Activated CD4-positive, alpha-beta T cell treated with anti-CD3 and anti-CD28 coated beads, Interleukin-2, amount 50 U/mL, for 1 hour (primary cell): ENCODE results near the gene ZNF43.
"Not testable (repeated sequence)": the region's sequence is repeated elsewhere in the genome, so short reads cannot be mapped to it uniquely, and the experiment has no call there.

Source experiments
- DNase-seq: peaks from one replicate; pipeline ENCODE4 v3.0.0-alpha.2; 2020

The ZNF43 gene

DNA sequence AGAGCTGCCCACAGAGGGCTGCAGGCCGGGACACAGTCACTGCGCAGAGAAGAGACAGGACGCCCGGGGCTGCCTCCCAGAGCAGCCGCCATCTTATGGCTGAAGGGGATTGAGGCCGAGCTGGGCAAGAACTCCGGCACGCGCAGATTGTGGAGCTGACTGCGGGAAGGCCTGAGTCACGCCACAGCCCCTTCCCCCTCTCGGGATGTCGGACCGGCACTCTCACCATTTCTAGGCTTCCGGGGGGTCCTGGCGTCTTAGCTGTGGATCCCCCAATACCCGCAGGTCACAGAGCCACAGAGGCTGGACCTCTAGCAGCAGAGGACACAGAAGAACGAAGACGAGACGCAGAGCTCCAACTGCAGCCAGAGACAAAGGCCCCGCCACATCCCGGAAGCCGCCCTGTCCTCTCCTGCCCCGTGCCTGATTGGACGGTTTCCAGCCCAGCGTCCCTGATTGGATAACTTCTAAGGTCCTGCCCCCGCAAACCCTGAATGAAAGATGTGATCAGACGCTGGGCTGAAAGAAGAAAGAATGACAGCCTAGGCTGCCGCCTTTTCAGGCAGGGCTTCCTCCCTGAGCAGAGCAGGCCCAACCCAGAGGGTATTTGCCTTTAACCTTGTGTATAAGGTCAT, at the start of gene ZNF43:
TSS of gene ZNF43 (minus strand) at position 373 of the 635 bp plus-strand sequence. CDS start at position 229, 144 bp downstream.
- DNase-seq, result peak; percentile 91

DNA sequence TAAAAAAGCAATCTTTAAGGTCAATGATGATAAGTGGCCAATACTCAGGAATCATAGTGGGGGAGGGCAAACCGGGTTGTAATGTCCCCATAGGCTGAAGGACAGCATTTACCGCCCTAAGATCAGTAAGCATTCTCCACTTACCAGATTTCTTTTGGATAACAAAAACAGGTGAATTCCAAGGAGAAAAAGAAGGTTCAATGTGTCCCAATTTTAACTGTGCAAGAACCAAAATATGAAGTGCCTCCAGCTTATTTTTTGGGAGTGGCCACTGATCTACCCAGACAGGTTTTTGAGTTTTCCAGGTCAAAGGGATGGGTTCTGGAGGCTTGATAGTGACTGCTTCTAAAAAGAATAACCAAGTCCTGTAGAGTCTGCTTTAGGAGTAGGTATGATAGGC, 49.5 kb upstream of the ZNF43 start:
- DNase-seq, result not testable (repeated sequence)

DNA sequence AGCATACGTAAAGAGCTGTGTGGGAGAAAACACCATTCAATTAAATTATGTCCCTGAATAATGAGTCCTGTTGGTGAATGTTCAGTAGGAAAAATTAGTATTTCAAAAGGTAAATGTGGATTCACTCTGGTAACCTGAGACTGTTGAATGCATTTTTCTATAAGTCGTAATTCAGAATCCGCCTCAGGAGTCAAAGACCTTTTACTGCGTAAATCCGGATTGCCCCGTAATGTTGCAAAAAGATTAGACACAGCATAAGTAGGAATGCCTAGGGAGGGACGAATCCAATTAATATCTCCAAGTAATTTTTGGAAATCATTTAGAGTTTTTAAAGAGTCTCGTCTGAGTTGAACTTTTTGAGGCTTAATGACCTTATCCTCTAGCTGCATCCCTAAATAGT, 48.8 kb upstream of the ZNF43 start:
- not testable (repeated sequence) for DNase-seq

DNA sequence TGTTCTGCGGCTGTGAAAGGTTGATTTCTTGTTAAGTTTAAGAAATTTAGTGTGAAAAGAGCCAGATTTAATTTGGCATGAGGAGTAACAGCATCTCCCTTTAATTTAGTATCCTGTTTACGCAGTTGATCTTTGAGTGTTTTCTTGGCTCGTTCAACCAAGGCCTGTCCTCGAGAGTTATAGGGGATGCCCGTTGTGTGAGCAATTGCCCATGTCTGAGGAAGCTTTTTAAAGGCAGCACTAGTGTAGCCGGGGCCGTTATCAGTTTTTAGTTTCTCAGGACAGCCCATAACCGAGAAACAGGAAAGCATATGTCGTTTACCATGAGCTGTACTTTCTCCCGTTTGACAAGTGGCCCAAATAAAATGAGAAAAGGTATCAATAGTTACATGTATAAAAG, 47.5 kb upstream of the ZNF43 start:
- no peak for DNase-seq

DNA sequence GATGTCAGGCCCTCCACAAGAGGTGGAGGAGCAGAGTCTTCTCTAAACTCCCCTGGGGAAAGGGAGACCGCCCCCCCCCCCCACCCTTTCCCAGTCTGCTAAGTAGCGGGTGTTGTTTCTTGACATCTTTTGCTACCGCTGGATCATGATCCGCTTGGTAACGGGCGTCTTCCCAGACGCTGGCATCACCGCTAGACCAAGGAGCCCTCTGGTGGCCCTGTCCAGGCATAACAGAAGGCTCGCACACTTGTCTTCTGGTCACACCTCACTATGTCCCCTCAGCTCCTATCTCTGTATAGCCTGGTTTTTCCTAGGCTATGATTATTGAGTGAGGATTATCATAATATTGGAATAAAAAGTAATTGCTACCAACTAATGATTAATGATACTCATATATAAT, 44.8 kb upstream of the ZNF43 start:
- DNase-seq, result peak; percentile 1

DNA sequence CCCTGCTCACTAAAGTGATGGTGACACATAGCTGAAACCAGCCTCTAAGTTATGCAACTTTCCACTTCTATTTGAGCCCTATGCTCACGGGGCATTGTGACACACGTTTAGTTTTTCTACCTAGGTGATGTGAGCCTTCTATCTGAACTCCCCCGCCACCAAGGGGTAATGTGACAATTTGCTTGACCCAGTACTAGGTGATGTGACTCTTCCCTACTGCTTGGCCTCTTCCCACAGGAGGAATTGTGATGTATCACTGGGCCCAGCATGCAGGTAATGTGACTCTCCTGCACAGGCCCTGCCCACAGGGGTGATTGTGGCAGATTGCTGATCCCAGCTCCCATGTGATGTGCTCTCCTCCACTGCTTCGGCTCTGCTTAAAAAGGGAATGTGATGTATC, 42.7 kb upstream of the ZNF43 start:
- DNase-seq, result no peak

DNA sequence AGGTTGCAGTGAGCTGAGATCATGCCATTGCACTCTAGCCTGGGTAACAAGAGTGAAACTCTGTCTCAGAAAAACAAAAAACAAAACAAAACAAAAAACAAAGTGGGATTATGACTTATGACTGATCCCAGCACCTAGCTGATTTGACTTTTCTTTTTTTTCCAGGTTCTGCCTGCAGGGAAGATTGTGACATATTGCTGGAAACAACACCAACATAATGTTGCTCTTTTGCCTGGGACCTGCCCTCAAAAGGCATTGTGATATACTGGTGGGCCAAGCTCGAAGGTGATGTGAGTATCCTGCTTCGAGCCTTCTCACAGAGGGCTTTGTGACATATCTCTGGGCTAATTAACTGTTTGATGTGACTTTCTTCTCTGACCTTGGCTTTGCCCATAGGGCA, 42.0 kb upstream of the ZNF43 start:
- no peak for DNase-seq

DNA sequence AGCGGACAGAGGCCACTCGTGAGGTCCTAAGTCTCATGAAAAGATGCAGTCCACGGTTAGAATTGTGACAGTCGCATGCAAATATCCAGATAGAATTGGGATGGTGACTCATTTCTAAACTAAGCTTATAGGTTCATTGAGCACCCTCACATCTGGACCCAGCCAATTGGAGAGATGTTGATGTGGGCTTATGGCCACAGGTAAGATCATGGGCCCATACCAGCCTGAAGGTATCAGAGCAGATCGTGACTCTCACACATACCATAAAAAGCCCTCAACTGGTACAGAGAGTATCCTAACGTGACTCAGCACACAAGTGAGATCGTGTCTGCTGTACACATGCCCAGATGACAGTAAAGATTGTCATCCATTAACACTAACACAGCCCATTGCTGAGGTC, 40.6 kb upstream of the ZNF43 start:
- DNase-seq, result not testable (repeated sequence)

DNA sequence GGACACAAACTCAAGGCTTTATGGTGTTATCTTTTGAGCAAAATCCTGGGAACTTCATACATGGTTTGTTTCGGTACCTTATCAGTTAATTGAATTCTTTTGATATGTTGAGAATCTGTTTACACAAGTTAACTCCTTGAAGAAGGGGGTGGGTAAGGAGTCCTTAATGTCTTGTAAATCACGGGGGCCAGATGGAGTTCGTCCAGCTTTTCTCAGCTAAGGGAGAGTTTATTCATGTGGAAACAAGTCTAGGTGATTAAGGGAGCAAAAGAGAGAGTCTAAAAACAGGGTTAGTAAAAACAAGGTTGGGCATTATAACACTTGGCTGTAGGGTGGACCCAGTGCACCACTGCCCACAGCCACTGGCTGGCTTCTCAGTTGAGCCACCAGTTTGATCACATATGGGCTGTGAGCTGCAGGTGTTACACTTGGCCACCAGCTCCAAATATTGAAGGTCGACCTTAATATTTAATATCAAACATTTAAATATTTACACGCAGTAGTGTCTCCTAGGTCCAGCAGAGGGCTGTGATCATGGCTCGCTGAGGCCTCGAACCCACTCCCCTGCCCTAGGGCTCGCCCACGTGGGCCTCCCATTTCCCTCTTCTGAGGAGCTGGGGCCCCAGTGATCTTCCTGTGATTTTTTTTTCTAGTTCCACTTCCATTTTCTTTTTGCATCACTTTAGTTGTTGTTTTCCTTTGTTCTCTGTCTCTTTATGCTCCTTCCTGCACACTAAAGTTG, 21.0 kb upstream of the ZNF43 start:
- no peak for DNase-seq

DNA sequence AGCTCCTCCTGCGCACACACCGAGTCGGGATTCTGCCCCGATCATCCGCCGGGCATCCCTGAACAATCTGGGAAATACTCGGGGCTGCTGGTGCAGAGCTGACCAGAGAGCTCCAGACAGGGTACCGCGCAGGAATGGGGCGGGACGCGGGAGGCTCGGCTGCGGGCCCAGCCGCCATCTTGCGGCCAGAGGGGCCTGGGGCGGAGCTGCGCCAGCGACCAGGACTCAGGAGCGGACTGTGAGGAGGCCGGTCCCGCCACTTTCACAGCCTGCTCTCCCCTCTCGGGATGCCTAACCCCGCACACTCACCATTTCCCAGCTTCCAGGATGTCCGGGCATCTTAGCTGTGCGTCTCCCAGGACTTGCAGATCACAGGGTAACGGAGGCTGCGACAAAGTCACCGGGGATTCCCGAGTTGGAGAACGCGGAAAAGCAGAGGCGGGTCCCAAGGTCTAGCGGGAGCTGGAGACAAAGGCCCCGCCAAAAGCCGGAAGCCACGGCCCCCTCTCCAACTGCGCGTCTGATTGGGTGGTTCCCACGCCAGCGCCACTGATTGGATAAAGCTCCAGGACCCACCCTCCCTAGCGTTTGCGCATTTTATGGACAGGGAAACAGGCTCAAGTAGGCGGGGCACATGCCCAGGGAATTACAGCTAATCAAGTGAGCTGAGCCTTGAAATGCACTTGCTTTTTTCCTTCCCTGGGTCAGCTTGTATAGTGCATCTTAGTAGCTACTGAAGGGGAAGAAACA, 15.8 kb upstream of the ZNF43 start:
- peak; percentile 82 for DNase-seq

DNA sequence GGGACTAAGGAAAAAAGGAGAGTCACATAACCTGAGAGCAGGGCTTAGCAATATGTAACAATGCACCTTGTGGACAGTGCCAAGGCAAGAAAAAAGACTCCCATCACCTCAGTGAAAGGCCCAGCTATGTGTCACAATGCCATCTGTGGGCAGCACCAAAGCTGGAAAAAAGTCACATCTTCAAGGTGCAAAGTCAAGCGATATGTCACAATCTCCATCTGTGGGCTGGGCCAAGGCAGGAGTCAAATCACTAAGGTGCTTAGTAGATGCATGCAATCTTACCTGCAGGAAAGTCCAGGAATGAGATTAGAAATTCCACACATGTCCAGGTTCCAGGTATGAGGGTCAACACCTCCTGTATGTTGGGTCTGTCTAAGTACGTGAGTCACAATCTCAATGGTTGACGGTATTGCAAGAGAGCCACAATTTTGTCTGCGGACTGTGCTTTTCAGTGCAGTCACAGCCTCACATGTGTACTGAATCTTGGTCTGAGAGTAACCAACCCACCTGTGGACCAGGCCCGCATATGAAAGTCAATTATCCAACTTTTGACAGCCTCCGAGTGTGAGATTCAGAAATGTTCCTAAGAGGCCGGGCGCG, 14.8 kb upstream of the ZNF43 start:
- DNase-seq, result no peak

DNA sequence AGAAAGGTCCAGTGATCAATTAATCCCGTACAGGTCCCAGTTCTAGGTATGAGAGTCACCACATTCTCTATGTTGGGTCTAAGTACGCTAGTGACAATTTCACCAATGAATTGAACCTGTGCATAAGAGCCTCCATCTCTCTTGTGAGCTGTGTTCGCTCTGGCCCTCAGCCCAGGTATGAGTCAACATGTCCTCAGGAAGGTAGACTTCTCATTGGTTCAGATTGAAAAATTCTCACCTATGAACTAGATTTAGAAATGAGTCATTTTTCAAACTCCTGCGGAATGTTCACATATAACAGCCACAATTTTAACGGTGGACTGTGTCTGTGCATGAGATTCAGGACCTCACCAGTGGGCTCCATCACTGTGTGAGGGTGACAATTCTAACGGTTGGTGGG, 12.7 kb upstream of the ZNF43 start:
- no peak for DNase-seq

DNA sequence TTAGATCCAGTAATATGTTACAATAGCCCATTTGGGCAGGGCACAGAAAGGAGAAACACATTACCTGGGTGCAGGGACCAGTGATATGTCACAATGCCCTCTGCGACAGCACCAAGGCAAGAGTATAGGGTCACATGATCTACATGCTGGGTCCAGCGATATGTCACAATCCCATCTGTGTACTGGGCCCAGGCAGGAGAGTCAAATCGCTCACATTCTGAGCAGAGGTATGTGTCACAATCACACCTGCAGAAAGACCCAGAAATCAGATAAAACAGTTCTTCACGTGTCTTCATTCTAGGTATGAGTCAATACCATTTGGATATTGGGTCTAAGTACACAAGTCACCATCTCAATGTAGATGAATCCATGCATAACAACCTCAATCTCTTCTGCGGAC, 7.1 kb upstream of the ZNF43 start:
- no peak for DNase-seq

DNA sequence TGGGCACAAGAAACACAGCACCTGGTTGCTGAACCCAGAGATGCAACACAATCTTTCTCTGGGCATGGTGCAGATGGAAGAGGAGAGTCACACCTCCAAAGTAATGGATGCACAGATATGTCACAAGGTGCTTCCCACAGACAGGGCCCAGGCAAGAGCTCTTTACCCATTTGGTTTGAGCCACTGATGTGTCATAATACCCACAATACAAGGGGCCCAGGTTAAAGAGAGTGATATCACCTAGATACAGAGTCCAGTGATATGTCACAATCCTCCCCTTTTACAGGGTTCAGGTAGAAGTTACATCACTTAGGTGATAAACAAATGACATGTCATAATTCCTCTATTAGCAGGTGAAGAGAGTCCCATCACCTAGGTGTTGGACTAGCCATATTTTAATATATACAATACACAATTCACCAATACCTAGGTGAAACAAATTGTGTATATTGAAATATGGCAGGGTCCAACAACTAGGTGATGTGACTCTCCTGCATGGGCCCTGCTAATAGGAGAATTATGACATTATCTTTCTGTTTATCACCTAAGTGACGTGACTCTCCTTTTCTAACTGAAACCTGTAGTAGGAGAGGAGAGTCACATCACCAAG, 5.6 kb upstream of the ZNF43 start:
- DNase-seq, result no peak

DNA sequence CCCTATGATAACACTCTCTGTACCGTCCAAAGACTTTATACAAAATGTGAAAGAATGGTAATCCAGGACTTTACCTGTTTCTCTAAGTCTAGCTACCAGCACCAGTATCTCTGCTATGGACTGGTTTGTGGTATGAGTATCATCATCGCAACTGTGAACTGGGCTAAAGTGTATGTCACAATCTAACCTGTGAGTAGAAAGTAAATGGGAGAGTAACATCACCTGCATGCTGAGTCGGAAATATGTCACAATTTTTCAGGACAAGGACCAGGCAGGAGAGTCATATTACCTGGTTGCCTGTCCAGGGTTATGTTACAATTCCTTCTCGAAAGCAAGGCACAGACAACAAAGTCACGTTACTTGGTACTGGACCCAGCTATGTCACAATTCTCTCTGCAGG, 5.1 kb upstream of the ZNF43 start:
- DNase-seq, result no peak

DNA sequence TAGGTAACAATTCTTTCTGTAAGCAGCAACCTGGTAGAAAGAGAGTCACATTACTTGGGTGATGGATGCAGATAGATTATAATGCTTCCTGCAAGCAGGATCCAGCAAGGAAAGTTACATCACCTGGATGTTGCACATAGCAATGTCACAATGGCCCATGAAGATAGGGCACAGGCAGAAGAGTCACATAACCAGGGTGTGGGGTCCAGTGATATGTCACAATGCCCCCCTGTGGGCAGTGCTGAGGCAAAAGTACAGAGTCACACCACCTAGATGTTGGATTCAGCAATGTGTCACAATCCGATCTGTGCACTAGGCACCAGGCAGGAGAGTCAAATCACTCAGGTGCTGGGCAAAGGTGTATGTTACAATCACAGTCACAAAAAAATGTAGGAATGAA, 4.0 kb upstream of the ZNF43 start:
- DNase-seq, result no peak

DNA sequence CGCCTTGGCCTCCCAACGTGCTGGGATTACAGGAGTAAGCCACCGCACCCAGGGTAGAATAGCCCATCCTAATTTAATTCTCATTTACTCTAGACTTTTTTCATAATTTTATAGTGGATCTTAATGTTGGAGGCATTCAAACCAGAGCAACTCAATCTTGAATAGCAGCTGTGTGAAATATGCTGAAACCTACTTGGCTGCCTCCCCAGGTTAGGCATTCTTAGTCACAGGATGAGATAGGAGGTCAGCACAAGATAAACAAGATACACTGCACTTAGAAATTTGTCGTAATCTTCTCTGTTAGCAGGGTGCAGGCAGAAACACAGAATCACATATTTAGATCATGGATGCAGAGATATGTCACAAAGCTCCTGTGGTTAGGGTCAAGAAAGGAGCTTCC, 2.7 kb upstream of the ZNF43 start:
- no peak for DNase-seq

DNA sequence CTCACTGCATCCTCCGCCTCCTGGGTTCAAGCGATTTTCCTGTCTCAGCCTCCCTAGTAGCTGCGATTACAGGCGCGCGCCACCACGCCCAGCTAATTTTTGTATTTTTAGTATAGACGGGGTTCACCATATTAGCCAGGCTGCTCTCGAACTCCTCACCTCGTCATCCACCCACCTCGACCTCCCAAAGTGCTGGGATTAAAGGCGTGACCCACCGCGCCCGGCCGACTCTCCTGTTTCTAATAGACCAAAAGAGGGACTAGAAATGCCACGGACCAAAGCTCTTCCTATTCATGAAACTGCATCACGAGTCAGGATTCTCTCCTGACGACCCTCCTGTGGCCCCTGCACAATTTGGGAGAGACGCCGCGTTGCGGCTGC, 563 bp downstream of the ZNF43 start:
- peak; percentile 5 for DNase-seq

DNA sequence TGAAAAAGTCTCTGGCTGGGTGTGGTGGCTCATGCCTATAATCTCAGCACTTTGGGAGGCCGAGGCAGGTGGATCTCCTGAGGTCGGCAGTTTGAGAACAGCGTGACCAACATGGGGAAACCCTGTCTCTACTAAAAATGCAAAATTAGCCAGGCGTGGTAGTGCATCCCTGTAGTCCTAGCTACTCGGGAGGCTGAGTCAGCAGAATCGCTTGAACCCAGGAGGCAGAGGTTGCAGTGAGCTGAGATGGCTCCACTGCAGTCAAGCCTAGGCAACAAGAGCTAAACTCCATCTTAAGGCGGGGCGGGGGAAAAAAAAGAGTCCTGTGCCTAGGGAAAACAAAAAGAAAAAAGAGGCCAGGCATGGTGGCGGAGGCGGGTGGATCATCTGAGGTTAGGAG, 2.2 kb downstream of the ZNF43 start:
- DNase-seq, result no peak

DNA sequence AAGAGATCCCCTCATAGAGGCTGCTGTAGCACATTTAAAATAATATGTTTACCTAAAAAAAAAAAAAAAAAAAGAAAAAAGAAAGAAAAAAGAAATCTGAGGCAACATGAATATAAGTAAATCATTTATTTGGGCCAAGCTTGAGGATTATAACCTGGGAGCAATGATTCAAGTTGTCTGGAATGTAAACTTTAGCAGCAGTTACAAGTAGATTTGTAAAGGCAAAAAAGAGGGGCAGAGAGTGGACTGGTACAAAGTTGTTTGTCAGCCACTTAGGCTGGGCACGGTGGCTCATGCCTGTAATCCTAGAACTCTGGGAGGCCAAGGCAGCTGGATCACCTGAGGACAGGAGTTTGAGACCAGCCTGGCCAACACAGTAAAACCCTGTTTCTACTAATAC, 11.3 kb downstream of the ZNF43 start:
- no peak for DNase-seq

DNA sequence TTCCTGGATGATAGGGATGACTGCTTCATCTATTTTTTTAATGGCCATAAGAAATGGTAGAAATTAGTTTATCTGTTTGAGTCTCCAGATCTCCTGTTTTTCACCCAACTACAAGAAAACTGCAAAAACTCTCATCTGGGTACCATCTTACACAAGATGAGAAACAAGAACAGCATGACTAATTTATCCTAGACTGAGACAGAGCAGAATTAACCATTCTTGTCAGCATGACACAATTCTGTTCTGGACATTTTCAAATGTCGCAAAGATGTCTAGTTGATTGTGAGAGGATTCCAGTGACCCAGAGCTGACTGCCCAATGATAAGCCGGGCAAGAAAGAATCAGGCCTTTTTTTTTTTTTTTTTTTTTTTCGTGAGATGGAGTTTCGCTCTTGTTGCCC, 12.8 kb downstream of the ZNF43 start:
- no peak for DNase-seq

DNA sequence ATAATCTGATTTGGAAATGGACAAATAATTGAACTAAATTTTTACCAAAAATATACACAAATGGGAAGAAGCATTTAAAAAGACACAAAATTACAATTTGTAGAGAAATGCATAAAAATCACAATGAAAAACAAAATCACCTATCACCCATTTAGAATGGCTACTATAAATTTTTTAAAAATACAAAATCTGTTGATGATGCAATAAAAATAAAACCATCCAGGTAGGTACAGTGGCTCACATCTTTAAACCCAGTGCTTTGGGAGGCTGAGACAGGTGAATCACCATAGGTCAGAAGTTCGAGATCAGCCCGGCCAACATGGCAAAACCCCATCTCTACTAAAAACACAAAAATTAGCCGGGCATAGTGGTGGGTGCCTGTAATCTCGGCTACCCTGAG, 23.5 kb downstream of the ZNF43 start:
- no peak for DNase-seq

DNA sequence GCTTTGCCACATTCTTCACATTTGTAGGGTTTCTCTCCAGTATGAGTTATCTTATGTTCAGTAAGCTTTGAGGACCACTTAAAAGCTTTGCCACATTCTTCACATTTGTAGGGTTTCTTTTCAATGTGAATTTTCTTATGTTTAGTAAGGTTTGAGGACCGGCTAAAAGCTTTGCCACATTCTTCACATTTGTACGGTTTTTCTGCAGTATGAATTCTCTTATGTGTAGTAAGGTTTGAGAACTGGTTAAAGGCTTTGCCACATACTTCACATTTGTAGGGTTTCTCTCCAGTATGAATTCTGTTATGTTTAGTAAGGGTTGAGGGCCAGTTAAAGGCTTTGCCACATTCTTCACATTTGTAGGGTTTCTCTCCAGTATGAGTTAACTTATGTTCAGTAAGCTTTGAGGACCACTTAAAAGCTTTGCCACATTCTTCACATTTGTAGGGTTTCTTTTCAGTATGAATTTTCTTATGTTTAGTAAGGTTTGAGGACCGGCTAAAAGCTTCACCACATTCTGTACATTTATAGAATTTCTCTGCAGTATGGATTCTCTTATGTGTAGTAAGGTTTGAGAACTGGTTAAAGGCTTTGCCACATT, 27.5 kb downstream of the ZNF43 start:
- not testable (repeated sequence) for DNase-seq
